CD4-positive, alpha-beta T cell (primary cell): ENCODE data around the gene DPH7. TPM values are rescaled to one million over a fixed set of nuclear protein-coding genes. Genes with fewer than 3 reads are reported as not detected.

Experiments used
- ATAC-seq: fragments of 200-7000 bp; cut with Tn5 transposase; one replicate; pipeline ENCODE4 v1.10.0; 2022; ENCODE audit warnings: mild to moderate bottlenecking; ENCODE audit not compliant: poor library complexity
- CTCF ChIA-PET: fragments of 350-600 bp; sonication (Branson Sonifier 250); formaldehyde crosslinking; loops from one replicate; lab custom pipeline; 2021; ENCODE audit warnings: antibody characterized with exemption, inconsistent platforms; lab: Charles Lee
- POLR2A ChIA-PET: fragments of 350-600 bp; sonication (Branson Sonifier 250); formaldehyde crosslinking; loops from one replicate; lab custom pipeline; 2021; ENCODE audit warnings: antibody characterized with exemption, inconsistent platforms; lab: Charles Lee
- DNase-seq, 14 experiments: peaks; one replicate each; pipeline ENCODE4 v3.0.0-alpha.2; 2013 to 2020; ENCODE audit warnings: mixed read lengths in 2 of 14
- H3K27ac ChIP-seq, 2 donors: one replicate each; pipeline versions ENCODE4 v1.5.1 to v1.7.0; 2013; ENCODE audit warnings: low read length in 2 of 2, low read depth in 1 of 2, mild to moderate bottlenecking in 1 of 2
- H3K27me3 ChIP-seq, 2 experiments: 1 replicate in 1 of 2; 2 replicates in 1 of 2; pipeline versions ENCODE4 v1.6.1 to v1.7.0; 2013; ENCODE audit warnings: low read length in 2 of 2, control low read depth in 1 of 2, mild to moderate bottlenecking in 1 of 2, moderate library complexity in 1 of 2; ENCODE audit not compliant: insufficient read depth in 2 of 2, control insufficient read depth in 1 of 2
- H3K36me3 ChIP-seq: one replicate; pipeline ENCODE4 v1.6.1; 2013; ENCODE audit warnings: low read length, control low read depth; ENCODE audit not compliant: insufficient read depth
- H3K4me1 ChIP-seq: one replicate; pipeline ENCODE4 v1.6.1; 2013; ENCODE audit warnings: low read length, control low read depth; ENCODE audit not compliant: insufficient read depth
- H3K4me3 ChIP-seq: one replicate; pipeline ENCODE4 v1.5.1; 2013; ENCODE audit warnings: mild to moderate bottlenecking, low read length, moderate library complexity
- H3K9me3 ChIP-seq, 2 experiments: 1 replicate in 1 of 2; 2 replicates in 1 of 2; pipeline versions ENCODE4 v1.6.1 to v1.7.0; 2013; ENCODE audit warnings: low read length in 2 of 2, mild to moderate bottlenecking in 2 of 2, control low read depth in 1 of 2, moderate library complexity in 1 of 2; ENCODE audit not compliant: control insufficient read depth in 1 of 2, insufficient read depth in 1 of 2
- H3K27ac Mint-ChIP-seq: one replicate; pipeline ENCODE4 v1.8.0; 2020; ENCODE audit warnings: mixed read lengths
- H3K27me3 Mint-ChIP-seq: one replicate; pipeline ENCODE4 v1.8.0; 2021; ENCODE audit warnings: mixed read lengths
- H3K36me3 Mint-ChIP-seq: one replicate; pipeline ENCODE4 v1.8.0; 2021; ENCODE audit warnings: low read depth, mixed read lengths
- H3K4me1 Mint-ChIP-seq: one replicate; pipeline ENCODE4 v1.8.0; 2021; ENCODE audit warnings: low read depth, mixed read lengths
- H3K4me3 Mint-ChIP-seq: one replicate; pipeline ENCODE4 v1.8.0; 2020; ENCODE audit warnings: mild to moderate bottlenecking, mixed read lengths
- H3K9me3 Mint-ChIP-seq: one replicate; pipeline ENCODE4 v1.8.0; 2020; ENCODE audit warnings: mixed read lengths
- CTCF ChIP-seq: fragments of 200-600 bp; IDR thresholded peaks from one replicate; pipeline ENCODE4 v1.8.0; 2022; ENCODE audit warnings: antibody characterized with exemption, mild to moderate bottlenecking
- intact Hi-C, 2 experiments: fragments of 100-400 bp; cut with DNase I in 1 of 2; cut with micrococcal nuclease in 1 of 2; formaldehyde crosslinking; loops; one replicate each; pipeline versions ENCODE4 v1.15.1 to v1.9.0; 2023 to 2025; cut with DNase I, micrococcal nuclease
- total RNA-seq, 174 experiments: library from RNA in 2 of 174; stranded (reverse) in 2 of 174; gene quantifications; one replicate each; pipeline ENCODE4 v1.2.3 and lab custom pipeline; 2021 to 2026

DPH7 gene
- total RNA-seq, 2 experiments from 2014 or later: 36.4 to 36.8 TPM

- Histone ChIP-seq H3K27me3 (no peaks in the 10 kb centered on the region), H3K4me1 (peaks cover 33% of the 10 kb centered on the region), H3K36me3 (peaks cover 4% of the 10 kb centered on the region), H3K4me3 (peak overlapping the region; percentile 58), H3K9me3 (no peaks in the 10 kb centered on the region), H3K27ac (no peak overlapping the region)
- H3K36me3 Mint-ChIP-seq: no peaks in the 10 kb centered on the region
- peaks cover 22% of the 10 kb centered on the region for H3K4me1 Mint-ChIP-seq
- ChIA-PET POLR2A (interaction anchor here (1.6 kb wide), 1 partner anchor 16 kb away, joined by 8 read pairs; the partner anchor contains the start of gene ZMYND19), CTCF (no interaction called here)
- ATAC-seq: no peak
- H3K27ac Mint-ChIP-seq: peak overlapping the region; percentile 47
- no peaks in the 10 kb centered on the region for H3K27me3 Mint-ChIP-seq
- no peak for TF ChIP-seq CTCF
- peak in 2 of 14 experiments; percentile 18 to 45 for DNase-seq
- intact Hi-C loops: loop anchor here in 1 of 2 experiments (5.0 to 10.0 kb wide), 3 partner anchors 149 to 511 kb away; partner anchors contain the start of genes EXD3, NOXA1 and NSMF
- H3K4me3 Mint-ChIP-seq: peak overlapping the region; percentile 88
- H3K9me3 Mint-ChIP-seq: no peaks in the 10 kb centered on the region
Observed at GRCh38 chr9:137606005-137606621, 27.4 kb upstream of the DPH7 start.

GRCh38 chr9:137605121-137606004, 26.6 kb upstream of the DPH7 start, which contains the start of gene ARRDC1:
ARRDC1 (plus strand) TSS chr9:137605686; CDS start chr9:137605718, 32 bp downstream.
- peak; percentile 89 for ATAC-seq
- peak within 1 kb of the TSS; percentile 88 for H3K4me3 Mint-ChIP-seq
- H3K36me3 Mint-ChIP-seq: no peaks in the 10 kb centered on the region
- H3K27me3 ChIP-seq: no peaks in the 10 kb centered on the region
- peaks cover 4% of the 10 kb centered on the region for H3K36me3 ChIP-seq
- H3K27ac ChIP-seq: no peak within 1 kb of the TSS
- ChIA-PET CTCF (no interaction called here), POLR2A (interaction anchor here (0.6 to 1.6 kb wide), 6 partner anchors 13 to 580 kb away, joined by 3 to 11 read pairs (median 4); partner anchors contain the start of genes EHMT1, NELFB and ZMYND19)
- peak; percentile 87 to 98 (median 94) for DNase-seq
- H3K4me3 ChIP-seq: peak within 1 kb of the TSS; percentile 58
- peaks cover 22% of the 10 kb centered on the region for H3K4me1 Mint-ChIP-seq
- TF ChIP-seq CTCF: no peak
- no peaks in the 10 kb centered on the region for H3K27me3 Mint-ChIP-seq
- no peaks in the 10 kb centered on the region for H3K9me3 ChIP-seq
- peak within 1 kb of the TSS; percentile 47 for H3K27ac Mint-ChIP-seq
- intact Hi-C loops: loop anchor here (1.0 to 10.0 kb wide), 7 partner anchors 13 to 511 kb away; partner anchors contain the start of genes EHMT1 (in 1 of the 2), EXD3 (in 1 of the 2), NOXA1 (in 1 of the 2) and NSMF (in 1 of the 2)
- H3K9me3 Mint-ChIP-seq: no peaks in the 10 kb centered on the region
- H3K4me1 ChIP-seq: peaks cover 31% of the 10 kb centered on the region
